HUES64 (cell line): ENCODE data around the gene SPOCK3.
A peak's percentile ranks its signal among the peaks of the same experiment; 100 is the strongest.
"Not testable (repeated sequence)": the region's sequence is repeated elsewhere in the genome, so short reads cannot be mapped to it uniquely, and the experiment has no call there.

Experiments
- H3K27ac ChIP-seq: 2 replicates; pipeline ENCODE4 v1.7.0; 2013; ENCODE audit warnings: low read depth, low read length, inconsistent platforms
- H3K27me3 ChIP-seq: 2 replicates; pipeline ENCODE4 v1.6.1; 2013; ENCODE audit warnings: mild to moderate bottlenecking, low read length; ENCODE audit not compliant: insufficient read depth
- H3K36me3 ChIP-seq: 2 replicates; pipeline ENCODE4 v1.6.1; 2013; ENCODE audit warnings: mild to moderate bottlenecking, low read length; ENCODE audit not compliant: insufficient read depth
- H3K4me1 ChIP-seq: 2 replicates; pipeline ENCODE4 v1.6.1; 2013; ENCODE audit warnings: mild to moderate bottlenecking, low read length, moderate library complexity; ENCODE audit not compliant: insufficient read depth
- H3K4me3 ChIP-seq: 2 replicates; pipeline ENCODE4 v1.5.1; 2013; ENCODE audit warnings: mild to moderate bottlenecking, low read length, moderate library complexity
- H3K9ac ChIP-seq: 2 replicates; pipeline ENCODE4 v1.6.1; 2013; ENCODE audit warnings: mild to moderate bottlenecking, low read depth, low read length
- H3K9me3 ChIP-seq: 2 replicates; pipeline ENCODE4 v1.6.1; 2013; ENCODE audit warnings: low read depth, low read length; ENCODE audit not compliant: insufficient read depth
- WGBS: fragments of 150-250, 120-280 bp; methylation state at CpG from one replicate; pipeline ENCODE4 v1.1.7; 2013; ENCODE audit warnings: missing lambda C conversion rate; 5-methylcytosine and 5-hydroxymethylcytosine counted together

SPOCK3 gene

DNA sequence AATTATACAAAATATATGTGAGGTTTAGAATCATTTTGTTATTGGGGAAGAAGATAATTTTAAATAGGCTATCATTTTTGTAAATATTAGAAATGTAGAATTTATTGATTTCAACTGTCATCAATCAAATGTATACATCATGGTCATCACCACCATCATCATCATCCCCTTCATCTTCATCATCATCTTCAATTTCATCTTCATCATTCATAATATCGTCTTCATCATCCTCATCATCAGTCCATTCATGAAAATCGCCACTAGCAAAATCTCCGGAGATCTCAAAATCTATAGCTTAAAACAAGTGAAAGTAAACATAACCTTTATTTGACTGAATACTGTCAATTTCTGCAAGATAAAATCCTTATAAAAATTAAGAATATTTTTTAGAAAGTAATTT is 499.5 kb downstream of the SPOCK3 start:
- Histone ChIP-seq H3K36me3 (no peaks in the 10 kb centered on the region), H3K27ac (no peak overlapping the region), H3K4me3 (no peak overlapping the region), H3K4me1 (no peaks in the 10 kb centered on the region), H3K27me3 (no peaks in the 10 kb centered on the region), H3K9ac (no peak overlapping the region), H3K9me3 (no peaks in the 10 kb centered on the region)
- 95% methylated on average over 3 of the region's 3 CpGs for WGBS

- no peak overlapping the region for H3K9ac ChIP-seq
- no peaks in the 10 kb centered on the region for H3K4me1 ChIP-seq
- no peaks in the 10 kb centered on the region for H3K9me3 ChIP-seq
- H3K36me3 ChIP-seq: no peaks in the 10 kb centered on the region
- no CpG with 5 or more reads among the region's 3 CpGs for WGBS
- no peaks in the 10 kb centered on the region for H3K27me3 ChIP-seq
- H3K27ac ChIP-seq: no peak overlapping the region
- H3K4me3 ChIP-seq: no peak overlapping the region
Measured at GRCh38 chr4:166733686-166734085, 500.6 kb downstream of the SPOCK3 start.

DNA sequence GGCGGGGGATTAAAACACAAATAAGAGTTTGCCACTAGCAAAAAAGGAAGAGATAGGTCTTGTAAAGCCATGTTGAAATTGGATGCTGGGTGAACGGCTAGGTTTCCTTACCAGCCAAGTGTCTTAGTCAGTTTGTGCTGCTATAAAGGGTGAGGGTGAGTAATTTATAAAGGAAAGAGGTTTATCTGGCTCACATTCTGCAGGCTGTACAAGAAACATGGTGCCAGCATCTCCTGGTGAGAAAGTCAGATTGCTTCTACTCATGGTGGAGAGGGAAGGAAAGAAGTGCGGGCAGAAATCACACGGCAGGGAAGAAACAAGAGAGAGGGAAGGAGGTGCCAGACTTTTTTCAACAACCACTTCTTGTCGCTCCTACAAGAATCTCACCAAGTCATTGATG is 507.5 kb downstream of the SPOCK3 start:
- Histone ChIP-seq H3K9me3 (no peaks in the 10 kb centered on the region), H3K4me1 (peaks cover 6% of the 10 kb centered on the region; the same call in 1 of the 2 replicates), H3K4me3 (no peak overlapping the region), H3K27ac (no peak overlapping the region), H3K27me3 (no peaks in the 10 kb centered on the region), H3K9ac (no peak overlapping the region), H3K36me3 (no peaks in the 10 kb centered on the region)
- 87% methylated on average over 5 of the region's 5 CpGs for WGBS

DNA sequence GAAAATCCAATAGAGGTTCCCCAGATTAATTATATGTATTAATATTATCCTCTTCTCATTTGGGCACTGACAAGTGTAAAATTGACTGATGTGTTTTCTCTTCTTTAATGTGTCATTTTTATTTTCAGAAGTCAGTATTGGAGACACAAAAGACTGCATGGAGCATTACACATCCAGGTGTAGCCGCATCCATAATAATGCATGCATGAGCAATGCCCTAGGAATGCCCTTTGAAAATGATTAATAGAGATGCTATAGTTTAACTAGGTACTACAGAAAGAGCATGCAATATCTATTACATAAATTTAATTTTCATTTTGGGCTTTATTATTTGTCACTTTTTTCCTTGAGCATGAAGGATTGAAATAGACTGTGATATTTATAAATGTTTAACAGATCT is 509.9 kb downstream of the SPOCK3 start:
- Histone ChIP-seq H3K4me3 (no peak overlapping the region), H3K27ac (no peak overlapping the region), H3K27me3 (no peaks in the 10 kb centered on the region), H3K9ac (no peak overlapping the region), H3K36me3 (no peaks in the 10 kb centered on the region), H3K4me1 (peaks cover 6% of the 10 kb centered on the region; the same call in 1 of the 2 replicates), H3K9me3 (no peaks in the 10 kb centered on the region)
- 100% methylated on average over 1 of the region's 1 CpG for WGBS

DNA sequence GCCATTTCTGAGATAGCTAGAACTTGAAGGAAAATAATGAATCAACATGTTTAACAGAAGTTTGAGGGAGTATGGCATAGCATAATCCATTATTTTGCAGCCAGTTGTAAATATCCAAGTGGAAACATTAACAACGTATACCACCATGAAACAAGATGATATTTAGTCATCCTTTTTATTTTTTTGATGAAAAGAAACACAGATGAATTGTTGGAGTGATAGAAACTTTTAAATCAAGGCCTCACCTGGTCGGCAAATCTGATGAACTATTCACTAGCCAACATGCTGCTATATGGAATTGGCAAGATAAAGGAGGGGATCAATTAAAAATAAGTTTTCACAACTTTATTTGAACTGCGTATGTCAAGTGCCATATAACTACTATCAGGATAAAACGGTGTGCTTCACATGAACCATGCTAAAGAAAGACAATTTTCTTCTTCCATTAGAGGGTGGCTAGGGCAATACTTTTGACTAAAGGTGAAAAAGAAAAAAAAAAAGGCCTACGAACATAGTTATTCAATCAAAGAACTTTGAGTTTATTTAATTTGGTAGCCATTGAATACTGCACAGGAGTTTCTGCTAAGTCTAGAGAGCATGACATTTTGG is 510.7 kb downstream of the SPOCK3 start:
- Histone ChIP-seq H3K4me3 (no peak overlapping the region), H3K36me3 (no peaks in the 10 kb centered on the region), H3K9me3 (no peaks in the 10 kb centered on the region), H3K27me3 (no peaks in the 10 kb centered on the region), H3K9ac (no peak overlapping the region), H3K4me1 (peaks cover 6% of the 10 kb centered on the region; the same call in 1 of the 2 replicates), H3K27ac (no peak overlapping the region)
- 94% methylated on average over 4 of the region's 5 CpGs for WGBS

- H3K4me3 ChIP-seq, H3K27me3 ChIP-seq, H3K36me3 ChIP-seq: not testable (repeated sequence)
- peaks cover 14% of the 10 kb centered on the region; the same call in 1 of the 2 replicates for H3K9me3 ChIP-seq
- peaks cover 11% of the 10 kb centered on the region for H3K4me1 ChIP-seq
- H3K9ac ChIP-seq: peak overlapping the region; percentile 51; the same call in 1 of the 2 replicates
- peak overlapping the region; percentile 87 for H3K27ac ChIP-seq
- 76% methylated on average over 12 of the region's 12 CpGs for WGBS
Measured at GRCh38 chr4:166715748-166716713, 518.3 kb downstream of the SPOCK3 start.

DNA sequence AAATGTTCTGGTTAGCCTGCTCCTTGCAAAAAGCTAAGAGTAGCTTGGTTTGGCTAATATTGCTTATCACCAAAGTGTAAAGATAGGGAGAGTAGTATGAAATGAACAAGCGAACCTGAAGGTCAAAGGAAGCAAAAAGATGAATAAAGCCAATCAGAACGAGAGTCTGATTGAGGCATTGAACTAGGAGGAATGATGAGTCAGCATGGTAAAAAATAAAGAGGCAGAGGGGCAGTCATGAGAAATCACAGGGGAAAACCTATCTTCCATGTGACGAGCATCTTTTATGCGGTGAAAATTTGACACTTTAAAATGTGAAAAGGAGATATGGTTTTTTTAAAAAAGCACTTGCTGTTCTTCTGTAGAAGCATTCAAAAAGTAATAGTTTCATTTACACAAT is 533.7 kb downstream of the SPOCK3 start:
- Histone ChIP-seq H3K27me3 (no peaks in the 10 kb centered on the region), H3K36me3 (no peaks in the 10 kb centered on the region), H3K4me3 (no peak overlapping the region), H3K9ac (no peak overlapping the region), H3K4me1 (no peaks in the 10 kb centered on the region), H3K9me3 (0 out of 2 replicates have a peak, but pooled peaks cover 9% of the 10 kb centered on the region), H3K27ac (no peak overlapping the region)
- 95% methylated on average over 4 of the region's 4 CpGs for WGBS

DNA sequence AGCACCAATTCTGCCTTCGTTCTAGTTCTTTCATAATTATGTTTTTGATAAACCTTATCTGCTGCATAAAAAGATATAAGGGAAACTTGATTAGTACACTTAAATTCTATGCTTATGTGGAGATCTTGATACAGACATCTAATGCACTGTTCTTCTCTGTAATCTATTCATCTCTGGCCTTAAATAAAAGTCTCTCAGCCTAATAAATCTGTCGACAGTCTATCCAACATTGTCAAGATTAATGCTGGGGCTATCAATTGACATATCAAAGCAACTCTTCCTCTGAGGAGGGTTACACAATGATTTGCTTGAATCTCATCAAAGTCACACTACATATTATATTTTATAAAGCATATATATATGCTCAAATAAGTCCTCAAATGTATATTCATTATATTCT is 545.5 kb downstream of the SPOCK3 start:
- Histone ChIP-seq H3K9me3 (no peaks in the 10 kb centered on the region), H3K36me3 (no peaks in the 10 kb centered on the region), H3K4me3 (no peak overlapping the region), H3K9ac (no peak overlapping the region), H3K27me3 (no peaks in the 10 kb centered on the region), H3K27ac (no peak overlapping the region), H3K4me1 (peaks cover 3% of the 10 kb centered on the region; the same call in 1 of the 2 replicates)
- whole genome bisulfite sequencing: 90% methylated on average over 1 of the region's 2 CpGs

GRCh38 chr4:166687828-166688227 is 546.5 kb downstream of the SPOCK3 start:
- Histone ChIP-seq H3K36me3 (no peaks in the 10 kb centered on the region), H3K4me3 (no peak overlapping the region), H3K4me1 (peaks cover 3% of the 10 kb centered on the region; the same call in 1 of the 2 replicates), H3K27me3 (no peaks in the 10 kb centered on the region), H3K9me3 (no peaks in the 10 kb centered on the region), H3K27ac (no peak overlapping the region), H3K9ac (no peak overlapping the region)
- WGBS: no CpG with 5 or more reads among the region's 1 CpG
